ENCODE results near the gene VOPP1. TPM values are rescaled to one million over a fixed set of nuclear protein-coding genes. Genes with fewer than 3 reads are reported as not detected.

The VOPP1 gene
- total and polyA plus RNA-seq, 2 of the 13 experiments (the other 11 are each of a cell fraction or from before 2014, with no cell fraction given), result 21.8 to 55.3 TPM

DNA sequence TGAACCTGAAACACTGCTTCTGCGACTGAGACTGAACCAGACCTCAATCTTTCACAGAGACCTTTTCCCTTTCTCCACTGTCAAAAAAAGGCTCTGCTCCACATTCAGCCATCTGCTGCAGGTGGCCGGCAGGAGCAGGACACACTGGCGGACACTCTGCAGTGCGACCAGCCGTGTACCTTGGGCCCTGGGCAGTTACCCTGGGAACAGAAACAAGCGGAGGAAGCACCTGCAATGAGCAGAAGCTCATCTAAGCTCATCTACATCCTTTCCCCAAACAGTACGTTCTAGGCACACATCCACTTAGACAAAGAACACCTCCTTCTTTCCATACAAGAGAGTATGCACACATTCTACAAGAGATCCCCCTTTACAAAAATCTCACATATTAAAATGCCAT lies 22.8 kb downstream of the VOPP1 start:
- peak; percentile 17; the same call in 1 of the 3 replicates for ATAC-seq
- no peak for TF ChIP-seq ZNF761 (CRISPR knock-in tag; conservative IDR thresholded peaks at IDR 0.05)
- no peak for TF ChIP-seq ZXDC (CRISPR knock-in tag; IDR thresholded peaks at IDR 0.05)
- TF ChIP-seq ZKSCAN8 (CRISPR knock-in tag; IDR thresholded peaks at IDR 0.05; ENCODE audit: borderline replicate concordance), result no peak
- TF ChIP-seq GFI1 (CRISPR knock-in tag; IDR thresholded peaks at IDR 0.05; ENCODE audit: borderline replicate concordance), result no peak
- TF ChIP-seq NFAT5 (CRISPR knock-in tag; IDR thresholded peaks at IDR 0.05), result no peak
- no peak for TF ChIP-seq ZKSCAN5 (CRISPR knock-in tag; IDR thresholded peaks at IDR 0.05)
- no TSS peak for BruUV-seq (replicated peaks)

More for the DNA sequence above, 22.8 kb downstream of the VOPP1 start:
- peaks cover 36% of the 10 kb centered on the region for H3K4me1 ChIP-seq (ENCODE audit: insufficient read depth, low read length)
- POLR2A ChIA-PET, result no interaction called here
- in situ Hi-C loops (cut with HindIII; ENCODE audit: extremely low pct_ligation_motif_present, low pct_unique_long_range_greater_than_20kb), result no loop called here
- peaks cover 2% of the 10 kb centered on the region; the same call in 1 of the 2 replicates for H4K20me1 ChIP-seq (ENCODE audit: insufficient read depth, low read length)
- DNase-seq (ENCODE audit: low spot score) (no peak), FAIRE-seq (no peak)
- H3K36me3 ChIP-seq (replicated peaks in 1 of 2; ENCODE audit: control insufficient read depth in 1 of 2, insufficient read depth in 2 of 2, low read length in 2 of 2), result peaks cover 0 to under 1% of the 10 kb centered on the region in 2 experiments; a peak in 2 of 5 replicates
- no peak overlapping the region for H3K4me3 ChIP-seq (replicated peaks in 1 of 3; ENCODE audit: insufficient read depth in 1 of 3, low read depth in 2 of 3, low read length in 3 of 3)
- no peak overlapping the region for H3K4me2 ChIP-seq (ENCODE audit: low read depth, low read length)
- 93% methylated on average over 6 of the region's 7 CpGs for WGBS (ENCODE audit: low lambda C conversion rate)
- CTCF ChIA-PET (ENCODE audit: low intra/inter-chr PET ratio, low total read pairs), result no interaction called here
- no peaks in the 10 kb centered on the region for H3K27me3 ChIP-seq (ENCODE audit: control insufficient read depth in 1 of 2, insufficient read depth in 2 of 2, low read length in 2 of 2)
- no peaks in the 10 kb centered on the region for H3K9me3 ChIP-seq (ENCODE audit: low read length)
- H3K27ac ChIP-seq (ENCODE audit: extremely low read length, insufficient read depth, low read length), result no peak overlapping the region
- intact Hi-C loops (cut with micrococcal nuclease; ENCODE audit: unreplicated experiment), result no loop called here
- H3K9ac ChIP-seq (ENCODE audit: insufficient read depth, low read depth, low read length), result no peak overlapping the region
- peaks cover 84% of the 10 kb centered on the region for H3K79me2 ChIP-seq (ENCODE audit: insufficient read depth, low read length)
- H2AFZ ChIP-seq (ENCODE audit: low read length), result no peak overlapping the region

Data from HepG2 (cell line).